Activated CD8-positive, alpha-beta memory T cell treated with anti-CD3 and anti-CD28 coated beads for 36 hours (primary cell): Measurements from ENCODE around the gene IKZF4. TPM values are rescaled to one million over a fixed set of nuclear protein-coding genes. Genes with fewer than 3 reads are reported as not detected.
"Not testable (repeated sequence)": the region's sequence is repeated elsewhere in the genome, so short reads cannot be mapped to it uniquely, and the experiment has no call there.

Experiments
- CTCF ChIA-PET: fragments of 350-600 bp; sonication (Branson Sonifier 250); formaldehyde crosslinking; loops from one replicate; lab custom pipeline; 2021; ENCODE audit warnings: antibody characterized with exemption; lab: Charles Lee
- POLR2A ChIA-PET: fragments of 350-600 bp; sonication (Branson Sonifier 250); formaldehyde crosslinking; loops from one replicate; lab custom pipeline; 2021; ENCODE audit warnings: antibody characterized with exemption; lab: Charles Lee
- total RNA-seq, 2 experiments: library from RNA; stranded (reverse); gene quantifications; one replicate each; pipeline ENCODE4 v1.2.3, GENCODE V29; 2021

The IKZF4 gene
- total RNA-seq, 2 experiments from 2014 or later, result 14.2 to 15.1 TPM

DNA sequence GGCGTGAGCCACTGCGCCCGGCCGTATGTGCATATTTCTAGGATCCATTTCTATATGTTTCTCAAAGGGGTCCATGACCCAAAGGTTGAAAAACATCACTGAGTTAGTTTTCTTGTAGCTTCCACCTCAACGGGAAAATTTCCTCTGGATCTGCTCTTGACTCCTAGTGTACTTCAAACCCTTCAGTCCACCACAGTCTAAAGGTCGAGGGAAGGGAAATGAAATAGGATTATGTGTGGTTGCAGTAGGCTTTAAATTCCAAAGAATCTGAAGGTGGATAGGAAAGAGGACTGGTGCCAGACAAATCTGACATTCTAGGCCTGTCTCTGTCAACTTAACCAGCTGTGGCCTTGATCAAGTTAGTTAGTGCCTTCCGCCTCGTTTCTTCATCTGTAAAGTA is 25.5 kb upstream of the IKZF4 start:
- ChIA-PET CTCF (interaction anchor here (0.6 to 2.9 kb wide), 24 partner anchors 11 to 165 kb away, joined by 3 to 25 read pairs (median 6); partner anchors contain the start of genes DNAJC14 and ZC3H10), POLR2A (interaction anchor here (1.3 kb wide), 1 partner anchor 49 kb away, joined by 3 read pairs; no protein-coding TSS in a partner anchor)

DNA sequence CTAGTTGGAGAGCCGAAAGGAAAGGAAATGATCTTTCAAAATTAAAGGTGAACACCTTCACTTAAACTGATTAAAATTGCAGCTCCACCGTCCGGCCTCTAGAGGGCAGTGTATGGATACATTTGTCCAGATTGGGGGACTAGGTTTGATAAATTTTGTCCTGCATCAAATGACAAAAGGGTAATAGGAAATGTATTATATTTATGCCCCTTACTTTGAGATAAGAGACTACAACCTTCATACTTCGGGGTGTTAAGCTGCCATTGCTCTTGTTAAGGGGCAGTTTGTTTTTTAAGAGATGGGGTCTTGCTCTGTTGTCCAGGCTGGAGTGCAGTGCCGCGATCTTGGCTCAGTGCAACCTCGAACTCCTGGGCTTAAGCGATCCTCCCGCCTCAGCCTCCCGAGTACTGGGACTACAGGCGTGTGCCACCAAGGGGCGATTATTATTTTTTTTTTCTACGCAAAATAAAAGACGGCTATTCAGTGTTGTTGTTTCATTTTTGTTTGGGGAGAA is 24.6 kb upstream of the IKZF4 start:
- ChIA-PET POLR2A (interaction anchor here (0.8 to 1.3 kb wide), 3 partner anchors 23 to 108 kb away, joined by 3 to 5 read pairs (median 4); partner anchors contain the start of gene RAB5B), CTCF (interaction anchor here (0.5 to 2.9 kb wide), 34 partner anchors 11 to 1671 kb away, joined by 3 to 25 read pairs (median 4); partner anchors contain the start of genes COPZ1, DNAJC14 and ZC3H10)

DNA sequence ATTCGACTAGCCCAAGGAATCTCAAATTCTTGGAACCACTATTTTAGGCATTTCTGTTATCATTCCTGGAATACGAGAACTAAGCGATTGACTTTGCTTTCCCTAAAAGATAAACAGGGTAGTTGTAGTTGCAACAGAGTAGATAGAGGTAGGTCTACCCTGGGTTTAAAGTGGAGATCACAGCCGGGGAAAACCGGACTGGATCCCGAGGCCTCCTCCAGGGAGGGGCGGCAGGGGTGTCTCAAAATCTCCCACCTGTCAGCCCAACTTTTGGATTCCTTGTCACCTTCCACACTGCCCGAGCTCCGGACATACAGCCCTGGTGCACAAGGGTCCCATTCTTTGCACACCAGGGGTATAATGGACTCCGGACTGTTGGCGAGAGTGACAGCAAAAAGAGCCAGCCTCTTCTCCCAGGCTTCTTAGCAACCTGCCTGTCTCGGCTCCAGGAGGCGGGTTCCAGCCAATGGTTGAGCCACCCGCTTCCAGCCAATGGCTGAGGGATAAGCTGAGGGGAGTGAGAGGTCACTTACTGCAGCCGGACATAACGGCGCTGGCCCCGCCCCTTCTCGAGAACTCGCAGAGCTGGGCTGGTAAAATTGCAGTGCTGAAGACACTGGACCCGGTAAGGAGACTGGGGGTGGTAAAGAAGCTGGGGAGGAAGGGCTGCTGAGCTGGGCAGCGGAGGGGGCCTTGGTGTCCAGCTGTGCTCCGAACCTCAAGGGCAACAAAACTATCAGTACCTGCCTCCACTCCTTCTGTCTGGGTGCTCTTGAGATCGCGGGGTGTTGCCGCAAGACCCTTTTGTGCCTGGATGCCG is 23.9 kb upstream of the IKZF4 start, which contains the start of gene SUOX:
SUOX (plus strand) TSS at position 562 of the 820 bp plus-strand sequence. CDS start 4,946 bp downstream, outside the sequence.
- POLR2A ChIA-PET, result interaction anchor here (1.3 kb wide), 1 partner anchor 47 kb away, joined by 3 read pairs; no protein-coding TSS in a partner anchor
- CTCF ChIA-PET, result interaction anchor here (0.6 to 2.9 kb wide), 19 partner anchors 11 to 1672 kb away, joined by 3 to 25 read pairs (median 6); partner anchors contain the start of genes COPZ1, DNAJC14 and ZC3H10

DNA sequence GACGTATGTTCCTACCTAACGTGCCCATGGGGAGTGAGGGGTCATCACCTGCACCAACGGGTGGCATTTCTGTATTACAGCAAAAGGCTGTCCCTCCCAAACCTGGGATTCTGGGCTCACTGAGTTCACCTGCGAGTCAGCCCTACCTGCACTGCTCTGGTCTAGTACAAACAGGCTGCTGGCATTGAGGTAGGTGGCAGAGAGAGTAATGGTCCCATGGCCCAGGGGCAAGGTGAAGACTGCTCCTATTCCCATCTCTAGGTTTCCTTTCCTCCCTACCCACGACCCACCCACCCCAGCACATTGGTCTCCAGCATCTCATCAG is 23.3 kb upstream of the IKZF4 start:
- CTCF ChIA-PET, result interaction anchor here (0.7 to 2.9 kb wide), 4 partner anchors 29 to 64 kb away, joined by 3 to 25 read pairs (median 10); no protein-coding TSS in a partner anchor
- POLR2A ChIA-PET, result no interaction called here

DNA sequence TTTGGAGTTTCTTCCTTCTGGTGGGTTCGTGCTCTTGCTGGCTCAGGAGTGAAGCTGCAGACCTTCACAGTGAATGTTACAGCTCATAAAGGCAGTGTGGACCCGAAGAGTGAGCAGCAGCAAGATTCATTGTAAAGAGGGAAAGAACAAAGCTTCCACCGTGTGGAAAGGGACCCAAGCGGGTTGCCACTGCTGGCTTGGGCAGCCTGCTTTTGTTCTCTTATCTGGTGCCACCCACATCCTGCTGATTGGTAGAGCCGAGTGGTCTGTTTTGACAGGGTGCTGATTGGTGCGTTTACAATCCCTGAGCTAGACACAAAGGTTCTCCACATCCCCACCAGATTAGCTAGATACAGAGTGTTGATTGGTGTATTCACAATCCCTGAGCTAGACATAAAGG is 21.3 kb upstream of the IKZF4 start:
- CTCF ChIA-PET, POLR2A ChIA-PET: not testable (repeated sequence)

DNA sequence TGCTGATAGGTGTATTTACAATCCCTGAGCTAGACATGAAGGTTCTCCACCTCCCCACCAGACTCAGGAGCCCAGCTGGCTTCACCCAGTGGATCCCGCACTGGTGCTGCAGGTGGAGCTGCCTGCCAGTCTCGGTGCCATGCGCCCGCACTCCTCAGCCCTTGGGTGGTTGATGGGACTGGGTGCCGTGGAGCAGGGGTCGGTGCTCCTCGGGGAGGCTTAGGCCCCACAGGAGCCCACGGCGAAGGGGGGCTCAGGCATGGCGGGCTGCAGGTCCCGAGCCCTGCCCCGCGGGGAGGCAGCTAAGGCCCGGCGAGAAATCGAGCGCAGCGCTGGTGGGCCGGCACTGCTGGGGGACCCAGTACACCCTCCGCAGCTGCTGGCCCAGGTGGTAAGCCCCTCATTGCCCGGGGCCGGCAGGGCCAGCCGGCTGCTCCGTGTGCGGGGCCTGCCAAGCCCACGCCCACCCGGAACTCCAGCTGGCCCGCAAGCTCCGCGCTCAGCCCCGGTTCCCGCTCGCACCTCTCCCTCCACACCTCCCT is 20.8 kb upstream of the IKZF4 start:
- POLR2A ChIA-PET, result not testable (repeated sequence)

DNA sequence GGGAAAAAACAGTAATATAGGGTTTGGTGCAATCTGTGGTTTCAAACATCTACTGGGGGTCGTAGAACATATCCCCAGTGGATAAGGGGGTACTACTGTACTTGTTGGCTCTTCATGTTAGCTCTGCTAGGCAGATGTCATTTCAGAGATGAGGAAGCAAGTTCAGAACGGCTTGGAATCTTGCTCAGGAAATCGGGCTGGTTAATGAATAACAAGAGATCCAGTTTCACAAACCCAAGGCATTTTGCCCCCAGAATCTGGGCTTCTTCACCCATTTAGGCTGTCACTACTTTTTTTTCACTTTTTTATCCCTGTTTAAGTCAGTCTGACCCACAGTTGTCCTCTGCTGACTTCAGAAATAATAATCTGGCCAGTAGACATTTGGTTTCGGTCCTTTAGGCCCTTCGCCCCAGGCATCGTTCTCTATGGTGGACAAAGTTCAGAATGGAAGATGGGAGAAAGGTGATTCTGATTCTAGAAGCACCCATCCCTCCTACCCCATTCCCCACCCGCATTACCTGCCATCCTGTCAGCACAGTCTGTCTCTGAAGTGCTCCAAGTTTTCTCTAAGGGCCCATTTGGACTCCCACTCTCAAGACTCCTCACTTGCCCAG is 19.2 kb upstream of the IKZF4 start:
- CTCF ChIA-PET, result interaction anchor here (0.7 kb wide), 1 partner anchor 312 kb away, joined by 3 read pairs; no protein-coding TSS in a partner anchor
- POLR2A ChIA-PET, result no interaction called here

More for the DNA sequence above, 20.8 kb upstream of the IKZF4 start:
- CTCF ChIA-PET, result not testable (repeated sequence)

DNA sequence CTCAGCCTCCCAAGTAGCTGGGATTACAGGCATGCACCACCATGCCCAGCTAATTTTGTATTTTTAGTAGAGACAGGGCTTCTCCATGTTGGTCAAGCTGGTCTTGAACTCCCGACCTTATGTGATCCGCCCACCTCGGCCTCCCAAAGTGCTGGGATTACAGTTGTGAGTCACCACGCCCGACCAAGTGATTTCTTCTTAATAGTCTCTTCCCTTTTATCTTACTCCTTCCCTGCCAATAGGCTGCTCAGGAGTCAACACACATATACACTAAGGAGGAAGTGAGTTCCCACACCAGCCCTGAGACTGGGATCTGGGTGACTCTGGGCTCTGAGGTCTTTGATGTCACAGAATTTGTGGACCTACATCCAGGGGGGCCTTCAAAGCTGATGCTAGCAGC is 17.5 kb upstream of the IKZF4 start:
- POLR2A ChIA-PET, result not testable (repeated sequence)

DNA sequence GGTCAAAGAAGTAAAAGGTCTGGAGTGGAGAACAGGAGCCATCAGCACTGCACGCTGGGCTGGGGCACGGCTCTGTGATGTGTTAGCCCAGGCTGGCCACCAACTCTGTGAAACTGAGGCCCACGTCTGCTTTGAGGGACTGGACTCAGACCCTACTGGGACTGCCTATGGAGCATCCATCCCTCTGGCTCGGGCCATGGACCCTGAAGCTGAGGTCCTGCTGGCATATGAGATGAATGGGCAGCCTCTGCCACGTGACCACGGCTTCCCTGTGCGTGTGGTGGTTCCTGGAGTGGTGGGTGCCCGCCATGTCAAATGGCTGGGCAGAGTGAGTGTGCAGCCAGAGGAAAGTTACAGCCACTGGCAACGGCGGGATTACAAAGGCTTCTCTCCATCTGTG is 16.6 kb upstream of the IKZF4 start:
- ChIA-PET CTCF (no interaction called here), POLR2A (no interaction called here)

More for the DNA sequence above, 17.5 kb upstream of the IKZF4 start:
- CTCF ChIA-PET, result interaction anchor here (0.7 kb wide), 1 partner anchor 266 kb away, joined by 3 read pairs; no protein-coding TSS in a partner anchor

DNA sequence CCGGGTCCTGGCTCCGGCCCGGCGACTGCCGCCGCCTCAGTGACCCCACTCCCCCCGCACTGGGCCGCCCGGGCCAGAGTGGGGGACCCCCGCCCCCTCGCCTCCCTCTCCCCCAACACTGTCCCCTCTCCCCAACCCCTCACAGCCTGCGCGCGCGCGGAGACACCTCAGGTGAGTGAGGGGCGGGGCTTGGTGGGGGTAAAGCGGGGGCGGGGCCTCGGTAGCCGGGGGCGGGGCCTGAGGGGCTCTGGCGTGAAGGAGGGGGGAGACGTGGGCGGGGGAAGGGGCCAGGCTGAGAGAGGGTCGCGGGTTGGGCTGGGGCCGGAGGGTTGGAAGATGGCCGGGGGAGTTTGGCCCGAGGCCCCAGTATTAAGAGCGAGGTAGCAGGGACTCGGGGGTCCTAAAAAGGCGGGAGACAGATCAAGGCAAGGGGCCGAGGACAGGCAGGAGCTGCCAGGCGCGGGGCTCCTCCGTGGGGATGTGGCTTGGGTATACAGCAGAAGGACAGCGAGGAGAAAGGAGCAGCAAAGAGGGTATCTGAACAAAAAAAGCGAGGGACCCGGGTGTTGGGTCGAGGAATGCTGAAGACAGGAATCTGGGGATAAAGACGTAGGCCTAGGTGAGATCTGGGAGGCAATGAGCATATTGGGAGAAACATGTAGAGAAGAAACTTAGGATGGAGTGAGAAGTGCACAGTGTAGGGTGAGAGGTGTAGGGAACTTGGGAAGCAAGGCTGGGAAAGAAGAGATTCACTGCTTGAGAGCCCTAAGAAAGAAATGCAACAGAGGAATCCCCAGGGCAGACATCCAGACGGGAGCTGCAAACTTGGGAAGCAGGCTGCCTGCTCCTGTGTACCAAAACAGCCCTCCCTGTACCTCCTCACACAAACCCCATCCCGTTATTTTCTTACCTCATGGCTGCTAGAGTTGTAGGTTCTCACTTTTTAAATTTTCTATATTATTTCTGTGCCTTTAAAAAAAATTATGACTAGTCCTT is 13.0 kb upstream of the IKZF4 start:
- ChIA-PET POLR2A (no interaction called here), CTCF (interaction anchor here (0.7 to 1.2 kb wide), 2 partner anchors 10 to 12 kb away, joined by 3 to 5 read pairs; no protein-coding TSS in a partner anchor)

DNA sequence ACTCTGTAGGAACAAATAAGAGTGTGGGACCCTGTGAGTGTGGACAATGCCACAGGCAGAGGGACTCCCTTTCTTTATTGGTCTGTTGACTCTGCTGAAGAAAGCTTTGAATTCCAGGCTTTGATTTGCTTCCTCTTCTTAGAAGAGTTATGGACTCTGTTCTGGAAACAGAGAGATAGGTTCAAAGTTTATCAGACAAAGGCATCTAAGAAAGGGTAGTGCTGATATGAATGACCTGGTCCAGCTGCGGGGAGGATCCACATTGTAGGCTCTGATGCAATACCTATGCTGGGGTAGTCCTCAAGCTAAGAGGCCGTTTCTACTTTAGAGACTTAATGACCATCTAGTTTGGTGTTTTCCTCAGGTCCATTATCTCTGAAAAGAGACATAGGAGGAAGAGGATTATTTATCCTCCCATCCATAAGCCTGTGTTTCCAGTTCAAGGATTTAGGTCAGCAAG is 10.7 kb upstream of the IKZF4 start:
- ChIA-PET CTCF (interaction anchor here (0.8 to 1.6 kb wide), 4 partner anchors 14 to 75 kb away, joined by 3 to 7 read pairs (median 4); partner anchors contain the start of gene SUOX), POLR2A (no interaction called here)

DNA sequence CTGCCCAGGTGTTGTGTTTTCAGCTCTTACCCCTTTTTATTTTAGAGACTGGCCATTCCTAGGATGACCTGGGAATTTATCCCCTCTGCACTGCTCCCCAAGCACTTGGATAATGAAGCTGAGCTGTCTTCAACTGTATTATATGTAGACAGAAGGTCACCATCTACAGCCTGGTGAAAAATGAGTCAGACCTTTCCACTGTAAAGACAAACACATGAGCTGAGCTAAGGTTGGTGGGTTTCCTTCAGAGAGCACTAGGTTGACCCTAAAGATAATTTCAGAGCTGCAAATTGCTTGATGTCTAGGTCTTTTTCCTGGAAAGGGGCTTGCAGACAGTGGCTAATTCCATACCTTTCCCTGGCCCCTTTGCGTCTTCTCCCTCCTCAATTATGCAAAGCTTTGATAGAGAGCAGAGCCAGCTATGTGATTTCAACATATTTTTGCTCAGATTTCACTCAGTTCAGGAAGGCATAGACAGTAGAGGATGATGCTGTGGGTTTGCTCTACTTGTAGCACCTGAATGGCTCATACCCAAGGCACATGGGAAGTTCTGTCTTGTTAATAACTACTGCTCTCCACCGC is 9.2 kb upstream of the IKZF4 start:
- ChIA-PET CTCF (interaction anchor here (0.8 to 1.7 kb wide), 2 partner anchors 16 to 17 kb away, joined by 3 to 4 read pairs; no protein-coding TSS in a partner anchor), POLR2A (no interaction called here)

DNA sequence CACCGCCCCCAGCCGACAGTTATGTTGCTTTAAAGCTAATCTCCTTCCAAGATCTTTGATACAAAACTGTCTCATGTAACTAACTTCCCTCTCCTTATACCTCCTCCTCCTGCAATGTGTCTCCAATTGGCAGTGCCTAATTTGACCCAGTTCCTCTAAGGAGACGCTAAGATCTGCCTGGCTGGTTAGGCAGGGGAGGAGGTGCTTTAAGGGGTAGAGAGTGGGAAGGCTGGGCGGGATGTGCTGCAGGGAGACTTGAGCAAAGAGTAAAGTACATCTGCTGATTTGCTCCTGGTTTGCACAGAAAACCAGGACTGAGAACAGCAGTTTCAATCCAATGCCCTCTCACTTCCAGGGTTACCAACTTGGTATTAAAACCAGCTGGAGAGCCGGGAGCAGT is 7.4 kb upstream of the IKZF4 start:
- POLR2A ChIA-PET, result no interaction called here

DNA sequence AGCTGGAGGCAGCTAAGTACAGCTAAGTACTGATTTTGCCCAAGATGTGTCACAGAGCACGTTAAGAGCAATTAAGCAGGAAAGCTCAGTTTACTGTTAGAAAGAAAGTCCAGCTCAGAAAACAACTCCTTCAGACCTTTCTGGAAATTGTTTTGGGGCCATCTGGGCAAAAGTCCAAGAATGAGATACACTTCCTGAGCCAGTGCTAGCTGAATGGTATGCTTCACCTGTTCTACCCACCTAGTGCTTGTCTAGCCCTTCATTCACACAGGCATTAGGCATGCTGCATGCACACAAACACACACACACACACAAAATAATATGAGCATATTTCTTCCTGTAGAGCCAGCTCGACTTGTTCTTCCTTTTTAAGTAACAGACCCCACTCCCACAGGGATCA is 6.6 kb upstream of the IKZF4 start:
- ChIA-PET CTCF (interaction anchor here (0.6 kb wide), 1 partner anchor 67 kb away, joined by 4 read pairs; no protein-coding TSS in a partner anchor), POLR2A (no interaction called here)

More for the DNA sequence above, 7.4 kb upstream of the IKZF4 start:
- CTCF ChIA-PET, result no interaction called here

DNA sequence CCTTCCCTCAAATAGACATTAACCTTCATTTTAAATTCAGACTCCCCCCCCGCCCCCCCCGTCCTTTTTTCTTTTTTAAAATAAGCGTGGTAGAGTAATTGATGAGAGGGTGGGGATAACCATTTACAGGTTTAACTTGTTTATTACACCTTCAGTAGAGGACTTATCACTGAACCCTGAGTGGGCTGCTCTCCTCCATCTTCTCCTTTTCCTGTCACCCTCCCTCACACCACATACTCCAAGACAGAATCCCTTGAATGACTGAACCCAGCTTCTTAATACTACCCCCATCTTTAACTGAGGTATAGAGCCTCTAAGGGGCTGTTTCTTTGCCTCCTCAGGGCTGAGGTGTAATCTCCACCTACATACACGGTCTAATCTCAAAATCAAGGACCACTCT is 3.7 kb upstream of the IKZF4 start:
- POLR2A ChIA-PET, result no interaction called here
- CTCF ChIA-PET, result interaction anchor here (3.1 kb wide), 1 partner anchor 21 kb away, joined by 10 read pairs; no protein-coding TSS in a partner anchor

DNA sequence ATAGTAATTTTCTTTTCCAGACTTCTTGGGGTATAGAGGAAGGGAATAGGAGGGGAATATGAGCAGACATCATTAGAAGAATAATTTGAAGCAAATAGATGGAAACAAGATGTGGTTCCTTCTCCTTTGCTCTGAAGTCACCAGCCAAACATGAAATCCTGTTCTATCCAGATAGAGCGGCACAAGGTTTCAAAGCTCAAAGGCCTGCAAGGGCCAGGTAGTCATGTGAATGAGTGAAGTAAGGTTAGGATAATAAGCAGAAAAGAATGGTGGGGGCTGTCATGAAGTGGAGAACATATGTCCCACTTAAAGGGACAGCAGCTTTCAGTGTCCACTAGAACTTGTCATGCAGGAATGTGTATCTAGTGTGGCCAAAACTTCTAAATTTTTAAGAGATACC is 2.5 kb upstream of the IKZF4 start:
- CTCF ChIA-PET, result interaction anchor here (3.1 kb wide), 1 partner anchor 22 kb away, joined by 10 read pairs; no protein-coding TSS in a partner anchor
- POLR2A ChIA-PET, result no interaction called here

DNA sequence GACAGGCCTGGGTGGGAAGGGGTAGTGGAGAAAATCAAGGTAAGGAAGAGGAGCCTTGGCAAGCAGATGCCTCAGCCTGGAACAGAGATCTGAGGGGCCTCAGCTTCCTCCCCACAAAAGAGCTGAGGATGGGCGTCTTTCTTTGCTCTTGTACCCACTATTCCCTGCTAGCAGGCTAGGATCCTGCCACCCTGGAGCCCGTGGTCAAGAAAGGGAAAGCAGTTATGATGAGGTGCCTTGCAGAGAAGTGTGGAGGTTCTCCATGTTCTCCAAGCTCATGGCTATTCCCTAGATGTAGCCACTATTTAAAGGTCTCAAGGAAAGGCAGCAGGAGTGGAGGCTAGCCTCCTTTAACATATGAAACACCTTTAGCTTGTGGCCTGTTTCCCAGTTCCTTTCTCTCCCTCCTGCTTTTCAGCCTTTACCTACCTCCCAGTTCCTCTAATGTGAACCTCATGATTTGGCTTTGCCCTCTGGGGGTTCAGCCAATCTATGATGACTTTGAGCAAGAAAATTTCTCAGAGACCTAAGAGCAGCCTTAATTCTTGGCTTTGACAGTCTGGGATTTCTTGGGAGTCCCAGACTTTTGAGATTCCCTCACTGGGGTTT is 1.1 kb downstream of the IKZF4 start:
- CTCF ChIA-PET, result interaction anchor here (2.0 kb wide), 1 partner anchor 26 kb away, joined by 9 read pairs; no protein-coding TSS in a partner anchor
- POLR2A ChIA-PET, result no interaction called here
